HFFc6 (cell line): ENCODE data around the gene DISP2. TPM values are rescaled to one million over a fixed set of nuclear protein-coding genes. Genes with fewer than 3 reads are reported as not detected.

Experiments
- DNase-seq: peaks from one replicate; pipeline ENCODE4 v3.0.0-alpha.2; 2018
- H3K27ac Mint-ChIP-seq: 2 replicates; pipeline ENCODE4 v1.8.0; 2020; ENCODE audit warnings: mild to moderate bottlenecking, mixed read lengths
- H3K27me3 Mint-ChIP-seq: 2 replicates; pipeline ENCODE4 v1.8.0; 2021; ENCODE audit warnings: mild to moderate bottlenecking, moderate library complexity, mixed read lengths; ENCODE audit not compliant: insufficient read depth
- H3K36me3 Mint-ChIP-seq: 2 replicates; pipeline ENCODE4 v1.8.0; 2021; ENCODE audit warnings: low read depth, mixed read lengths
- H3K4me1 Mint-ChIP-seq: 2 replicates; pipeline ENCODE4 v1.8.0; 2020; ENCODE audit warnings: low read depth, mixed read lengths
- H3K4me3 Mint-ChIP-seq: 2 replicates; pipeline ENCODE4 v1.8.0; 2020; ENCODE audit warnings: mild to moderate bottlenecking, moderate library complexity, mixed read lengths
- H3K9me3 Mint-ChIP-seq: 2 replicates; pipeline ENCODE4 v1.8.0; 2020; ENCODE audit warnings: mild to moderate bottlenecking, mixed read lengths
- CTCF ChIP-seq: fragments of 200-600 bp; sonication (generic); IDR thresholded peaks from 2 replicates; pipeline ENCODE4 v1.5.0; 2021; ENCODE audit warnings: antibody characterized with exemption, mild to moderate bottlenecking
- total RNA-seq, 6 experiments: library from RNA; stranded (reverse); fragmentation: NEBNext Ultra II Directional; extraction: Animal tissue kit (Norgen Biotek cat#: 25700); gene quantifications; 2 replicates in 1 of 6; 3 replicates in 5 of 6; pipeline ENCODE4 v1.2.3, GENCODE V29; 2021

DISP2 gene
- total RNA-seq, 6 experiments from 2014 or later: 0.03 to 0.26 (median 0.21) TPM

- H3K36me3 Mint-ChIP-seq: peaks cover 11% of the 10 kb centered on the region; the same call in 1 of the 2 replicates
- H3K9me3 Mint-ChIP-seq: no peaks in the 10 kb centered on the region
- H3K4me1 Mint-ChIP-seq: peaks cover 72% of the 10 kb centered on the region
- H3K4me3 Mint-ChIP-seq: peak overlapping the region; percentile 85
- no peak for TF ChIP-seq CTCF
- peaks cover 7% of the 10 kb centered on the region for H3K27me3 Mint-ChIP-seq
- DNase-seq: no peak
- H3K27ac Mint-ChIP-seq: peak overlapping the region; percentile 55
Measured at GRCh38 chr15:40325188-40325587, 32.8 kb upstream of the DISP2 start.

DNA sequence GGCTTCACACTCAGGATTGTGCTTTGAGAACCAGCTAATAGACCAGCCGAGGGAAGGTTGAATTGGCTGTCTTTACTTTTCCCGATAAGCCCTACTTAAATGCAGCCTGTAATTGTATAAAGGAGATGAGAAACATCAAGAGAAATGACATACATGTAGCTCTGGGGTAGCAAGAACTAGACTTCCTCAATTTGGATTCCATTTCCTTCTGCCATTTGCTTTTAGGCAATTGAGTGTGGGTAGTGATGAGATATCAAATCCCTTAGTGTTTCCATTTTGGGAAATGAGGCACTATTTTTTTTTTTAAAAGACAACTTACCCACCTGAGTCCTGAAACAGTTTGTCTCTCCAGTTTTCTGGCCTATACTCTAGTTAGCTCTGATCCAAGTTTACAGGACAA lies 32.3 kb upstream of the DISP2 start:
- Mint-ChIP-seq H3K4me3 (peak overlapping the region; percentile 85), H3K27me3 (peaks cover 7% of the 10 kb centered on the region), H3K9me3 (no peaks in the 10 kb centered on the region), H3K4me1 (peaks cover 68% of the 10 kb centered on the region), H3K27ac (no peak overlapping the region), H3K36me3 (peaks cover 11% of the 10 kb centered on the region; the same call in 1 of the 2 replicates)
- DNase-seq: no peak
- TF ChIP-seq CTCF: no peak

- Mint-ChIP-seq H3K9me3 (no peaks in the 10 kb centered on the region), H3K27ac (peak overlapping the region; percentile 27; the same call in 1 of the 2 replicates), H3K4me1 (peaks cover 64% of the 10 kb centered on the region), H3K27me3 (peaks cover 7% of the 10 kb centered on the region; the same call in 1 of the 2 replicates), H3K4me3 (no peak overlapping the region), H3K36me3 (peaks cover 15% of the 10 kb centered on the region; the same call in 1 of the 2 replicates)
- no peak for DNase-seq
- TF ChIP-seq CTCF: no peak
Measured at GRCh38 chr15:40327457-40327856, 30.6 kb upstream of the DISP2 start.

DNA sequence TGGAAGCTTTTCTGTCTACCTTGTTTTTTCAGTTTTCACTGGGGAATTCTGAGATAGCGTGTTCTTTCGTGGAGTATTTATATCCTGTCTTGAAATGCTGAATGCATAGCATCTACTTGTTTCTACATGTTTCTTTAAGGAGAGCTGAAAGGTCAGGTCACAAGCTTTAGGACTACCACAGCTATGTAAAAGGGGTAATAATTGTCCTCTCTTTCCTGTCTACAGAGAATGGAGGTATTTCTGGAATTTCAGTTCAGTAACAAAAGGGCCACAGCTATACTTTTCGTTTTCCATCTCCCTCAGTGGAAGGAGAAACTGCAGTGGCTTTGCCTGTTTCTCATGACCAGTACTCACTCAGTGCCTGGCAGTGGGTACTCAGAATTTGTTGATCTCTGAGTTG lies 29.8 kb upstream of the DISP2 start:
- H3K4me3 Mint-ChIP-seq: peak overlapping the region; percentile 7
- H3K27ac Mint-ChIP-seq: peak overlapping the region; percentile 71
- DNase-seq: peak; percentile 19
- no peak for TF ChIP-seq CTCF
- peaks cover 7% of the 10 kb centered on the region; the same call in 1 of the 2 replicates for H3K27me3 Mint-ChIP-seq
- peaks cover 68% of the 10 kb centered on the region for H3K4me1 Mint-ChIP-seq
- no peaks in the 10 kb centered on the region for H3K9me3 Mint-ChIP-seq
- H3K36me3 Mint-ChIP-seq: peaks cover 20% of the 10 kb centered on the region; the same call in 1 of the 2 replicates

GRCh38 chr15:40328751-40329150 lies 29.3 kb upstream of the DISP2 start:
- peaks cover 20% of the 10 kb centered on the region; the same call in 1 of the 2 replicates for H3K36me3 Mint-ChIP-seq
- no peak overlapping the region; the same call in 1 of the 2 replicates for H3K4me3 Mint-ChIP-seq
- no peaks in the 10 kb centered on the region for H3K9me3 Mint-ChIP-seq
- peak overlapping the region; percentile 71 for H3K27ac Mint-ChIP-seq
- DNase-seq: no peak
- peaks cover 7% of the 10 kb centered on the region; the same call in 1 of the 2 replicates for H3K27me3 Mint-ChIP-seq
- H3K4me1 Mint-ChIP-seq: peaks cover 73% of the 10 kb centered on the region
- no peak for TF ChIP-seq CTCF
